HepG2 (cell line): Measurements from ENCODE around the gene SNIP1. TPM values are rescaled to one million over a fixed set of nuclear protein-coding genes. Genes with fewer than 3 reads are reported as not detected.

Source experiments
- AHR ChIP-seq: IDR thresholded peaks from 2 replicates; pipeline ENCODE4 v1.6.1; 2018; ENCODE audit warnings: missing genetic modification reagents, missing compliant biosample characterization
- ATF7 ChIP-seq, 2 experiments: fragments of 450-650 bp in 1 of 2; sonication (generic) in 1 of 2; formaldehyde crosslinking in 1 of 2; IDR thresholded peaks; 2 replicates each; pipeline versions ENCODE4 v1.4.0 to v1.6.1; 2016 to 2020; ENCODE audit warnings: antibody characterized with exemption in 1 of 2, mild to moderate bottlenecking in 1 of 2, missing genetic modification reagents in 1 of 2
- BHLHE40 ChIP-seq: IDR thresholded peaks from 2 replicates; pipeline ENCODE4 v1.6.1; 2011; ENCODE audit warnings: low read length, improper control_type of control experiment
- DR1 ChIP-seq: sonication (generic); formaldehyde crosslinking; IDR thresholded peaks from 2 replicates; pipeline ENCODE4 v1.8.0; 2021; ENCODE audit warnings: mild to moderate bottlenecking, missing genetic modification reagents, inconsistent platforms
- FOXK1 ChIP-seq: sonication (generic); formaldehyde crosslinking; IDR thresholded peaks from 2 replicates; pipeline ENCODE4 v1.4.0; 2020; ENCODE audit warnings: low read depth, missing genetic modification reagents, borderline replicate concordance
- HOXD1 ChIP-seq: sonication (generic); formaldehyde crosslinking; IDR thresholded peaks from 2 replicates; pipeline ENCODE4 v1.5.0; 2020; ENCODE audit warnings: missing genetic modification reagents
- JUNB ChIP-seq: sonication (generic); formaldehyde crosslinking; IDR thresholded peaks from 2 replicates; pipeline ENCODE4 v1.8.0; 2022; ENCODE audit warnings: missing genetic modification reagents, mild to moderate bottlenecking, borderline replicate concordance
- LCORL ChIP-seq, 2 experiments: fragments of 450-650 bp in 1 of 2; sonication (generic) in 1 of 2; formaldehyde crosslinking in 1 of 2; IDR thresholded peaks; 2 replicates each; pipeline versions ENCODE4 v1.5.0 to v1.6.1; 2017 to 2020; ENCODE audit warnings: antibody characterized with exemption in 1 of 2, missing genetic modification reagents in 1 of 2
- NFIB ChIP-seq: sonication (generic); formaldehyde crosslinking; IDR thresholded peaks from 2 replicates; pipeline ENCODE4 v1.9.0; 2021; ENCODE audit warnings: missing genetic modification reagents, mild to moderate bottlenecking, borderline replicate concordance
- POLR2AphosphoS5 ChIP-seq: IDR thresholded peaks from 2 replicates; pipeline ENCODE4 v1.6.1; 2012; ENCODE audit warnings: low read depth, low read length
- RNF2 ChIP-seq: fragments of 450-650 bp; conservative IDR thresholded peaks from 2 replicates; pipeline ENCODE4 v1.6.1; 2016; ENCODE audit warnings: low read depth
- SMARCE1 ChIP-seq: fragments of 450-650 bp; IDR thresholded peaks from 2 replicates; pipeline ENCODE4 v1.6.1; 2017; ENCODE audit warnings: borderline replicate concordance
- TBL1XR1 ChIP-seq: fragments of 150-350 bp; IDR thresholded peaks from 2 replicates; pipeline ENCODE4 v1.6.1; 2014; ENCODE audit warnings: borderline replicate concordance, low read length; ENCODE audit not compliant: partially characterized antibody
- ZBTB42 ChIP-seq: sonication (generic); formaldehyde crosslinking; IDR thresholded peaks from 2 replicates; pipeline ENCODE4 v1.5.0; 2020; ENCODE audit warnings: mild to moderate bottlenecking, missing genetic modification reagents
- ZNF235 ChIP-seq: sonication (generic); formaldehyde crosslinking; IDR thresholded peaks from 2 replicates; pipeline ENCODE4 v1.8.1; 2023; ENCODE audit warnings: mild to moderate bottlenecking, missing genetic modification reagents, borderline replicate concordance
- ZNF253 ChIP-seq: sonication (generic); formaldehyde crosslinking; IDR thresholded peaks from 2 replicates; pipeline ENCODE4 v1.8.0; 2022; ENCODE audit warnings: mild to moderate bottlenecking, missing genetic modification reagents, borderline replicate concordance
- ZNF33A ChIP-seq: sonication (generic); formaldehyde crosslinking; IDR thresholded peaks from 2 replicates; pipeline ENCODE4 v1.5.1; 2020; ENCODE audit warnings: missing genetic modification reagents, mild to moderate bottlenecking, moderate library complexity, borderline replicate concordance
- ZNF432 ChIP-seq: sonication (generic); formaldehyde crosslinking; IDR thresholded peaks from 2 replicates; pipeline ENCODE4 v1.5.0; 2020; ENCODE audit warnings: missing genetic modification reagents, mild to moderate bottlenecking, borderline replicate concordance
- ZNF546 ChIP-seq: sonication (generic); formaldehyde crosslinking; conservative IDR thresholded peaks from 2 replicates; pipeline ENCODE4 v1.8.1; 2023; ENCODE audit warnings: mild to moderate bottlenecking, missing genetic modification reagents
- ZNF724P ChIP-seq: sonication (generic); formaldehyde crosslinking; IDR thresholded peaks from 2 replicates; pipeline ENCODE4 v1.8.0; 2022; ENCODE audit warnings: missing genetic modification reagents, borderline replicate concordance
- polyA plus RNA-seq, 8 experiments: library from polyadenylated mRNA; depleted of rRNA in 3 of 8; stranded (reverse) in 7 of 8; unstranded in 1 of 8; fragments of >200 nt; fragmentation: Illumina TruSeq in 4 of 8; extraction: Trizol in 4 of 8; gene quantifications; 2 replicates each; pipeline versions ENCODE4 v1.2.1 to v1.2.3, GENCODE V29; 2011 to 2016; ENCODE audit warnings: low read depth in 4 of 8, missing spikeins in 1 of 8, mixed read lengths in 1 of 8; ENCODE audit not compliant: insufficient read depth in 1 of 8
- total RNA-seq, 5 experiments: library from RNA; depleted of rRNA; stranded (reverse); fragments of >200 nt; fragmentation: Illumina TruSeq; extraction: Trizol; gene quantifications; 2 replicates each; pipeline ENCODE4 v1.2.3, GENCODE V29; 2016; ENCODE audit warnings: low read depth in 1 of 5
- TF ChIP-seq, protein P1 (sequence below): sonication (generic); formaldehyde crosslinking; IDR thresholded peaks from 2 replicates; pipeline ENCODE4 v1.4.0; 2020; ENCODE audit warnings: mild to moderate bottlenecking, missing genetic modification reagents
- TF ChIP-seq, protein P2 (sequence below): sonication (generic); formaldehyde crosslinking; IDR thresholded peaks from 2 replicates; pipeline ENCODE4 v1.4.0; 2020; ENCODE audit warnings: missing genetic modification reagents
- TF ChIP-seq, protein P3 (sequence below), 2 experiments: sonication (generic) in 1 of 2; formaldehyde crosslinking in 1 of 2; IDR thresholded peaks; 2 replicates each; pipeline versions ENCODE4 v1.5.1 to v1.6.1; 2011 to 2020; ENCODE audit warnings: borderline replicate concordance in 1 of 2, low read depth in 1 of 2, low read length in 1 of 2, mild to moderate bottlenecking in 1 of 2, missing genetic modification reagents in 1 of 2, moderate library complexity in 1 of 2
- TF ChIP-seq, protein P4 (sequence below): sonication (generic); formaldehyde crosslinking; IDR thresholded peaks from 2 replicates; pipeline ENCODE4 v1.5.0; 2020; ENCODE audit warnings: missing genetic modification reagents

SNIP1 gene
- total and polyA plus RNA-seq, 2 of the 13 experiments (the other 11 are each of a cell fraction or from before 2014, with no cell fraction given) = 5.5 to 11.2 TPM

DNA sequence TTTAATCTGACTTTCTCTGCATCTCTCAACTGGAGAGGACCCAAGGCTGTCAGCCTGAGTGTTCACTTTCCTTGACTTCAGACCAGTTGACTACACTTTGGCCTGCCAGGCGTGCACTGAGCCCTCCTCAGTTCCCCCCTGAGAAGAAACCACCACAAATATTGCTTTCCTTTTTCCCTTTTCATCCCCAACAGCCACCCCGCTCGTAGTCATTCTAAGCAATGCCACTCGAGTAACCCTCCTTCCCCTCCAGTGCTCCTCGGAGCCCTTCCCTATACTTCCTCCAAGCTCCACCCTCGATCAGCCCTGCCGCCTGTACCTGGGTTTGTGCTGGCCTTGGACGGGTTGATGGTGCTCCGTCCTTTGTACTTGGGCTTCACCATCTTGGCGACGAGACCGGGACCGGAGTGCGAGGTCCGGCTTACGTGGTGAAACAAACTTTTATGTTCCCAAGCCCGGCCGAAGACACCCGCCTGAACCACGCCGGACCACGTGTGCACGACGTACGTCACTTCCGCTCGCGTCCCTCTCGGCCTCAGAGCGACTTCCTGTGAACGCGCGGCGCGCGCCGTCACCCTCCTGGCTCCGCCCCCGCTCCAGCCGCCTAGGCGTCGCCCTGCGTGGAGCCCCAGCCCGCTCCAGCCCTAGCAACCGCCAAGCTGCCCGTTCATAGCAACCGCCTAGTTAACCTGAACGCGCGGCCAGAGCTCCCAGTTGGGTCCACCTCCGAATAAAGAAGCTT, 41.5 kb upstream of the SNIP1 start, which contains the start of gene GNL2 (continued):
- TF ChIP-seq DR1 (CRISPR knock-in tag) = peak; percentile 60; the same call in 1 of the 2 replicates
- TF ChIP-seq ZNF33A = no peak
- no peak for TF ChIP-seq ATF7 (IDR thresholded peaks at IDR 0.05)
- 0 out of 2 replicates have a peak, but pooled peaks have one; percentile 39 for TF ChIP-seq ATF7 (CRISPR knock-in tag; IDR thresholded peaks at IDR 0.05)
- peak; percentile 48; the same call in 1 of the 2 replicates for TF ChIP-seq FOXK1 (CRISPR knock-in tag)
- TF ChIP-seq, protein P1, sequence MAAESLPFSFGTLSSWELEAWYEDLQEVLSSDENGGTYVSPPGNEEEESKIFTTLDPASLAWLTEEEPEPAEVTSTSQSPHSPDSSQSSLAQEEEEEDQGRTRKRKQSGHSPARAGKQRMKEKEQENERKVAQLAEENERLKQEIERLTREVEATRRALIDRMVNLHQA (CRISPR knock-in tag) = no peak
- no peak for TF ChIP-seq ZNF235
- no peak for TF ChIP-seq ZNF253 (CRISPR knock-in tag)
- TF ChIP-seq, protein P2, sequence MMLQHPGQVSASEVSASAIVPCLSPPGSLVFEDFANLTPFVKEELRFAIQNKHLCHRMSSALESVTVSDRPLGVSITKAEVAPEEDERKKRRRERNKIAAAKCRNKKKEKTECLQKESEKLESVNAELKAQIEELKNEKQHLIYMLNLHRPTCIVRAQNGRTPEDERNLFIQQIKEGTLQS (CRISPR knock-in tag) = peak; percentile 39; the same call in 1 of the 2 replicates
- TF ChIP-seq RNF2 = peak; percentile 68; the same call in 1 of the 2 replicates
- TF ChIP-seq, protein P3, sequence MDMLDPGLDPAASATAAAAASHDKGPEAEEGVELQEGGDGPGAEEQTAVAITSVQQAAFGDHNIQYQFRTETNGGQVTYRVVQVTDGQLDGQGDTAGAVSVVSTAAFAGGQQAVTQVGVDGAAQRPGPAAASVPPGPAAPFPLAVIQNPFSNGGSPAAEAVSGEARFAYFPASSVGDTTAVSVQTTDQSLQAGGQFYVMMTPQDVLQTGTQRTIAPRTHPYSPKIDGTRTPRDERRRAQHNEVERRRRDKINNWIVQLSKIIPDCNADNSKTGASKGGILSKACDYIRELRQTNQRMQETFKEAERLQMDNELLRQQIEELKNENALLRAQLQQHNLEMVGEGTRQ (IDR thresholded peaks at IDR 0.05; ENCODE audit: low read depth, low read length) = peak; percentile 90
- TF ChIP-seq, protein P3 (CRISPR knock-in tag; IDR thresholded peaks at IDR 0.05; ENCODE audit: borderline replicate concordance) = peak; percentile 90; the same call in 1 of the 2 replicates
- peak; percentile 68; the same call in 1 of the 2 replicates for TF ChIP-seq ZNF724P (CRISPR knock-in tag)
- TF ChIP-seq ZNF432 (CRISPR knock-in tag) = no peak
- no peak for TF ChIP-seq TBL1XR1
- TF ChIP-seq AHR (CRISPR knock-in tag) = 0 out of 2 replicates have a peak, but pooled peaks have one; percentile 58
- TF ChIP-seq LCORL (IDR thresholded peaks at IDR 0.05) = no peak
- peak; percentile 69 for TF ChIP-seq LCORL (CRISPR knock-in tag; IDR thresholded peaks at IDR 0.05)
- TF ChIP-seq HOXD1 (CRISPR knock-in tag) = no peak
- TF ChIP-seq SMARCE1 = no peak
- TF ChIP-seq, protein P4, sequence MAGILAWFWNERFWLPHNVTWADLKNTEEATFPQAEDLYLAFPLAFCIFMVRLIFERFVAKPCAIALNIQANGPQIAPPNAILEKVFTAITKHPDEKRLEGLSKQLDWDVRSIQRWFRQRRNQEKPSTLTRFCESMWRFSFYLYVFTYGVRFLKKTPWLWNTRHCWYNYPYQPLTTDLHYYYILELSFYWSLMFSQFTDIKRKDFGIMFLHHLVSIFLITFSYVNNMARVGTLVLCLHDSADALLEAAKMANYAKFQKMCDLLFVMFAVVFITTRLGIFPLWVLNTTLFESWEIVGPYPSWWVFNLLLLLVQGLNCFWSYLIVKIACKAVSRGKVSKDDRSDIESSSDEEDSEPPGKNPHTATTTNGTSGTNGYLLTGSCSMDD = no peak
- no peak for TF ChIP-seq NFIB (CRISPR knock-in tag)
- peak; percentile 93 for TF ChIP-seq POLR2AphosphoS5
- TF ChIP-seq JUNB (CRISPR knock-in tag) = no peak
- TF ChIP-seq BHLHE40 = no peak
- no peak for TF ChIP-seq ZNF546
- no peak for TF ChIP-seq ZBTB42 (CRISPR knock-in tag)
